Measurements from ENCODE around the gene GIGYF2. TPM values are rescaled to one million over a fixed set of nuclear protein-coding genes. Genes with fewer than 3 reads are reported as not detected.

The GIGYF2 gene
- polyA plus RNA-seq, 1 donor from 2014 or later, result 52.6 TPM

- TF ChIP-seq, protein P1, sequence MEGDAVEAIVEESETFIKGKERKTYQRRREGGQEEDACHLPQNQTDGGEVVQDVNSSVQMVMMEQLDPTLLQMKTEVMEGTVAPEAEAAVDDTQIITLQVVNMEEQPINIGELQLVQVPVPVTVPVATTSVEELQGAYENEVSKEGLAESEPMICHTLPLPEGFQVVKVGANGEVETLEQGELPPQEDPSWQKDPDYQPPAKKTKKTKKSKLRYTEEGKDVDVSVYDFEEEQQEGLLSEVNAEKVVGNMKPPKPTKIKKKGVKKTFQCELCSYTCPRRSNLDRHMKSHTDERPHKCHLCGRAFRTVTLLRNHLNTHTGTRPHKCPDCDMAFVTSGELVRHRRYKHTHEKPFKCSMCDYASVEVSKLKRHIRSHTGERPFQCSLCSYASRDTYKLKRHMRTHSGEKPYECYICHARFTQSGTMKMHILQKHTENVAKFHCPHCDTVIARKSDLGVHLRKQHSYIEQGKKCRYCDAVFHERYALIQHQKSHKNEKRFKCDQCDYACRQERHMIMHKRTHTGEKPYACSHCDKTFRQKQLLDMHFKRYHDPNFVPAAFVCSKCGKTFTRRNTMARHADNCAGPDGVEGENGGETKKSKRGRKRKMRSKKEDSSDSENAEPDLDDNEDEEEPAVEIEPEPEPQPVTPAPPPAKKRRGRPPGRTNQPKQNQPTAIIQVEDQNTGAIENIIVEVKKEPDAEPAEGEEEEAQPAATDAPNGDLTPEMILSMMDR (IDR thresholded peaks at IDR 0.05; ENCODE audit: poor library complexity, severe bottlenecking), result peak; percentile 10
- TF ChIP-seq RAD21 (conservative IDR thresholded peaks at IDR 0.05), result peak; percentile 20
- TF ChIP-seq SMC3 (conservative IDR thresholded peaks at IDR 0.05; ENCODE audit: poor library complexity), result no peak
- H3K79me2 ChIP-seq (replicated peaks; ENCODE audit: insufficient read depth, low read length), result peaks cover 3% of the 10 kb centered on the region
- no peaks in the 10 kb centered on the region for H3K9me3 ChIP-seq (ENCODE audit: low read length)
- H3K27ac ChIP-seq (ENCODE audit: low read length), result no peak overlapping the region
- H3K9ac ChIP-seq (ENCODE audit: low read length), result no peak overlapping the region
- H4K20me1 ChIP-seq (ENCODE audit: insufficient read depth), result no peaks in the 10 kb centered on the region
- no peaks in the 10 kb centered on the region for H3F3A ChIP-seq (ENCODE audit: insufficient read depth, low read length, poor library complexity, severe bottlenecking)
- H3K4me2 ChIP-seq (ENCODE audit: low read length), result no peak overlapping the region
- H3K9me2 ChIP-seq (ENCODE audit: insufficient read depth, low read length), result no peaks in the 10 kb centered on the region
- no peak overlapping the region for H2AFZ ChIP-seq (ENCODE audit: low read depth, low read length)
- no peaks in the 10 kb centered on the region for H3K27me3 ChIP-seq (ENCODE audit: insufficient read depth, low read depth, low read length)
- H3K4me3 ChIP-seq (ENCODE audit: low read length), result no peak overlapping the region
- peaks cover 8% of the 10 kb centered on the region for H3K36me3 ChIP-seq (ENCODE audit: insufficient read depth, low read length)
Measured at GRCh38 chr2:232809349-232810124, 112.4 kb downstream of the GIGYF2 start.

DNA sequence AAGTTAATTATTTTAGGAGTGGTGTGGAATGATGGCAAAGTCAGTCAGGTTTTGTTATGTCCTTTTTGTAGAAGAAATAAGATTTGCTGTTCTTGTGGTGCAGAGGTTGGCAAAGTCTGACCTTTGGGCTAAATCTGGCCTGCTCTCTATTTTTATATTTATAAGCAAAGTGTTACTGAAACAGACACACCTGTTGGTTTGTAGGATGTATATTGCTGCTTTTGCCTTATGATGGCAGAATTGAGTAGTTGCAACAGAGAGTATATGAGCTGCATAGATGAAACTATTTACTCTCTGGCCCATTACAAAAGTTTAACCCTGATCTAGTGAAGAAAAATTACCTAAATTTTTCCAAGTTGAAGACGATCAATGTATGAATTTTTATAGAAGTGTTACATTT, 113.3 kb downstream of the GIGYF2 start:
- TF ChIP-seq, protein P1 (IDR thresholded peaks at IDR 0.05; ENCODE audit: poor library complexity, severe bottlenecking), result no peak
- TF ChIP-seq MXI1 (conservative IDR thresholded peaks at IDR 0.05; ENCODE audit: poor library complexity, severe bottlenecking), result no peak
- TF ChIP-seq RAD21 (conservative IDR thresholded peaks at IDR 0.05), result no peak
- no peak for TF ChIP-seq SMC3 (conservative IDR thresholded peaks at IDR 0.05; ENCODE audit: poor library complexity)
- no peak for TF ChIP-seq REST (IDR thresholded peaks at IDR 0.05; ENCODE audit: borderline replicate concordance)
- no peak for TF ChIP-seq TAF1 (IDR thresholded peaks at IDR 0.05; ENCODE audit: low read depth)
- TF ChIP-seq POLR2AphosphoS5 (IDR thresholded peaks at IDR 0.05), result no peak
- no peak for TF ChIP-seq EP300 (conservative IDR thresholded peaks at IDR 0.05; ENCODE audit: poor library complexity, severe bottlenecking)
- TF ChIP-seq EZH2 (IDR thresholded peaks at IDR 0.05; ENCODE audit: borderline replicate concordance, insufficient read depth, low read length, poor library complexity, severe bottlenecking), result no peak
- H3K9ac ChIP-seq (ENCODE audit: low read length), result no peak overlapping the region

More for the DNA sequence above, 113.3 kb downstream of the GIGYF2 start:
- peaks cover 3% of the 10 kb centered on the region for H3K79me2 ChIP-seq (replicated peaks; ENCODE audit: insufficient read depth, low read length)
- no peaks in the 10 kb centered on the region for H4K20me1 ChIP-seq (ENCODE audit: insufficient read depth)
- H3K9me3 ChIP-seq (ENCODE audit: low read length), result no peaks in the 10 kb centered on the region
- H3K36me3 ChIP-seq (ENCODE audit: insufficient read depth, low read length), result peaks cover 9% of the 10 kb centered on the region
- H3K9me2 ChIP-seq (ENCODE audit: insufficient read depth, low read length), result no peaks in the 10 kb centered on the region
- no peak overlapping the region for H3K27ac ChIP-seq (ENCODE audit: low read length)
- H2AFZ ChIP-seq (ENCODE audit: low read depth, low read length), result no peak overlapping the region
- H3K27me3 ChIP-seq (ENCODE audit: insufficient read depth, low read depth, low read length), result no peaks in the 10 kb centered on the region
- H3F3A ChIP-seq (ENCODE audit: insufficient read depth, low read length, poor library complexity, severe bottlenecking), result no peaks in the 10 kb centered on the region
- H3K4me3 ChIP-seq (ENCODE audit: low read length), result no peak overlapping the region
- no peak overlapping the region for H3K4me2 ChIP-seq (ENCODE audit: low read length)

Data from neural cell (in vitro differentiated cells).